NCI-H2029 treated with DMSO at 0.1 percent for 48 hours (cell line): ENCODE data around the gene FNIP1.
"Not testable (repeated sequence)": the region's sequence is repeated elsewhere in the genome, so short reads cannot be mapped to it uniquely, and the experiment has no call there.

Experiments
- DNase-seq: peaks from one replicate; lab custom pipeline; 2025; lab: John Stamatoyannopoulos, UW

FNIP1 gene

GRCh38 chr5:131786900-131787692 lies 9.7 kb downstream of the FNIP1 start:
- DNase-seq, result no peak

GRCh38 chr5:131786036-131786435 lies 10.8 kb downstream of the FNIP1 start:
- no peak for DNase-seq

DNA sequence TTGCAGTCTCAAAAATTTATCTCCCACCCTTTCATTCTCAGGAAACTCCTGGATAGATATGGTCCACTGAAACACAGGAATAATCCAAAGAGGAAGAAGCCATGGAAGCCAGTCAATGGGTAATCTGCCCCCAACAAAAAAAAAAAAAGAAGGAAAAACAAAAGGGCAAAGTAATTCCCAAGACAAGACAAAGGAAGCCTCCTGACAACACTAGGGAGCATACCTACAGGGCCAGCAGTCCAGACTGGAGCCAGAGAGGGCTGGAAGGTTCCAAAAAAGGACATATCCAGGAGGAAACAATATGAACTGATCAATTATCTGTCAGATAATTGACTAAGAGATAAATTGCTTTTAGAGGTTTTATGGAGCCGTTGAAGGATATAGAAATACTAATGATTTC lies 12.9 kb downstream of the FNIP1 start:
- no peak for DNase-seq

DNA sequence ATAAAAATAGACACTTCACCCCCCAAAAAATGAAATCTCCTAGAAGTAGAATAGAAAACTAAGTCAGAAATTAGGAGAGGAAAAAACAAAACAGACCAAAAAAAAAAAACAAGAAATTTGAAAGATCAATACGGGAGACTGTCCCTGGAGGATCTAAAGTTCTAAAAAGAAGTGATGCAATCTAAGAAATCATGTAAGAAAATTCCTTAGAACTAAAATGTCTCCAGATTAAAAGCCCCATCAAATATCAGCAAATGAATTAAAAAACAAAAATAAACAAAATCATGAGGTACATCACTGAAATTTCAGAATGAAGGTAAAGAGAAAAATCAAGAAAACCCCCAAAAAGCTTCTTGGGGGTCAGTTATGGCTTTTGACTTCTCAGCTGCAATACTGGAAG lies 13.5 kb downstream of the FNIP1 start:
- DNase-seq, result no peak

DNA sequence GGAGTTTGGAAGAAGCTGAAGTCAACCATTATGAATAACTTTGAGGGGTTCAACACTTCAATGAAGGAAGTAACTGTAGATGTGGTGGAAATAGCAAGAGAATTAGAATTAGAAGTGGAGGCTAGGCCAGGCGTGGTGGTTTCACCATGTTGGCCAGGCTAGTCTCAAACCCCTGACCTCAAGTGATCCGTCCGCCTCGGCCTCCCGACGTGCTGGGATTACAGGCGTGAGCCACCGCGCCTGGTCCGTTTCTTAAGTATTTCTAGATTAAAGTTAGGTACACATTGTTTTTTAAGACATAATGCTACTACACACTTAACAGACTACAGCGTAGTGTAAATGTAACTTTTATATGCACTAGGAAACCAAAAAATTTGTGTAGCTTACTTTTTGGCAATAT lies 14.1 kb downstream of the FNIP1 start:
- no peak for DNase-seq

DNA sequence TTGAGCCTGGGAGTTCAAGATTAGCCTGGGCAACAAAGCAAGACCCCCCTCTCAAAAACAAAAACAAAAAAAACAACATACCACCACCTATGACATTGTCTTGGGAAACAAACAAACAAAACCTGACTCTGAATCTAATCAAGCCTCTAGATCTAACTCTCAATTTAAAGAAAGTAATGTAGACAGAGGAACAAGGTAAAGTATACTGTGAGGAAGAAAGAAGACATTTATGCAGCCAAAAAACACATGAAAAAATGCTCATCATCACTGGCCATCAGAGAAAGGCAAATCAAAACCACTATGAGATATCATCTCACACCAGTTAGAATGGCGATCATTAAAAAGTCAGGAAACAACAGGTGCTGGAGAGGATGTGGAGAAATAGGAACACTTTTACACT lies 18.7 kb downstream of the FNIP1 start:
- DNase-seq, result not testable (repeated sequence)

GRCh38 chr5:131776450-131776849 lies 20.4 kb downstream of the FNIP1 start:
- DNase-seq, result no peak

GRCh38 chr5:131774652-131775367 lies 22.0 kb downstream of the FNIP1 start:
- DNase-seq, result no peak

DNA sequence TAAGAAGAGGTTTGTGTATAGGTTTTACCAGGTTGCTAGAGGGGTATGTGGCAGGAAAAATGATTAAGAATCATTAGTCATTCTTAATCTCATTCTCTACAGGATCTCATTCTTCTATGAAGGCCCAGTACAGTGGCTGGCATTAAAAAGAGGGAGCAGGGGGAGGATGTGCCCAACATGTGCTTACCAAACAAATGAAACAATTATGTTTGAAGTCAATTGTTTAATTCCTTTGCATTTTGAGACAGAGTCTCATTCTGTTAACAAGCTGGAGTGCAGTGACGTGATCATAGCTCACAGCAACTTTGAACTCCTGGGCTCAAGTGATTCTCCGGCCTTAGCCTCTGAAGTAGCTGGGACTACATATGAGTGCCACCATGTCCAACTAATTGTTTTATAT lies 23.0 kb downstream of the FNIP1 start:
- DNase-seq, result no peak

GRCh38 chr5:131771692-131772091 lies 25.1 kb downstream of the FNIP1 start:
- DNase-seq, result no peak

GRCh38 chr5:131769961-131770360 lies 26.9 kb downstream of the FNIP1 start:
- no peak for DNase-seq

- DNase-seq, result no peak
Measured at GRCh38 chr5:131769336-131769735, 27.5 kb downstream of the FNIP1 start.

DNA sequence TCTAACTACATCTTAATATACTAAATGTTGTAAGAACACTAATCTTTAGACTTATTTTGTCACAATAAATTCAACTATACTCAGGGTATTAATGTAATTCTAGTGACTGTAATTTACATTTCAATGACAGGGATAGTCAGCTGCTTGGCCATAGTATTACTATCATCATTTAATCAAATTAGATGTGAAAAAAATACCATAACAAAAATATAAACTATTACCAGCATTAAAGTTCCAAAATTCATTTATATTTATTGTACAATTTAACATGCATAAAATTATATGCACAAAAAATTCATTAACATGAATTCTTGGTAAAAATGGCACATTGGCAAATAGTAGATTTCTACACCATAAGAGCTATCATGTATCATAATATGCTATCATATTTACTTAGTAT lies 28.9 kb downstream of the FNIP1 start:
- DNase-seq, result no peak

DNA sequence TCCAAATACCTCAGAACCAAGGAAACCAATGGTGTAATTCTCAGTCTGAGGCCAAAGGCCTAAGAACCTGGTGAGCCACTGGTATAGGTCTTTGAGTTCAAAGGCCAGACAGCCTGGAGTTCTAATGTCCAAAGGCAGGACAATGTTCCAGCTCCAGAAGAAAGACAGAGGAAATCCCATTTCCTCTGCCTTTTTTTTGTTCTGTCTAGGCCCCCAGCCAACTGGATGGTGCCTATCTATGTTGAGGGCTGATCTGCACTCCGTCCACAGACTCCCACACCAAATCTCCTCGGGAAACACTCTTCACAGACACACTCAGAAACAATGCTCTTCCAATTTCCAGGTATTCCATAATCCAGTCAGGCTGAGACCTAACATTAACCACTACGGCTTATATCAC lies 30.1 kb downstream of the FNIP1 start:
- DNase-seq, result no peak

GRCh38 chr5:131765261-131765660 lies 31.6 kb downstream of the FNIP1 start:
- DNase-seq, result no peak

DNA sequence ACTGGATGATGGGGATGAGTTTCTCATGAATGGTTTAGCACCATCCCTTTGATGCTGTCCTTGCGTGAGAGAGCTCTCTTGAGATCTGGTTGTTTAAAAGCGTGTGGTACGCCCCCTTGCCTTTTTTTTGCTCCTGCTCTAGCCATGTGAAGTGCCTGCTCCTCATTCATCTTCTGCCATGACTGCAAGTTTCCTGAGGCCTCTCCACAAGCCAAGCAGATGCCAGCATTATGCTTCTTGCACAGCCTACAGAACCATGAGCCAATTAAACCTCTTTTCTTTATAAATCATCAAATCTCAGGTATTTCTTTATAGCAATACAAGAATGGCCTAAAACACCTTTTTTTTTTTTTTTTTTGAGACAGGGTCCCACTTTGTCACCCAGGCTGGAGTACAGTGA lies 32.8 kb downstream of the FNIP1 start:
- DNase-seq, result no peak

GRCh38 chr5:131760793-131761192 lies 36.0 kb downstream of the FNIP1 start:
- no peak for DNase-seq

DNA sequence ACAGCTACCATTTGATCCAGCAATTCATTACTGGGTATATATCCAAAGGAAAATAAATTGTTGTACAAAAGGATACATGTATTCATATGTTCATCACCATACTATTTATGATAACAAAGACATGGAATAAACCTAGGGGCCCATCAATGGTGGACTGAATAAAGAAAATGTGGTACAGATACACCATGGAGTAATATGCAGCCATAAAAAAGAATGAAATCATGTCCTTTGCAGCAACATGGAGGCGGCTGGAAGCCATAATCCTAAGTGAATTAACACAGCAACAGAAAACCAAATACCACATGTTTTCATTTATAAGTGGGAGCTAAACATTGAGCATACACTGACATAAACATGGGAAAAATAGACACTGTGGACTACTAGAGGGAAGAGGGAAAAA lies 37.1 kb downstream of the FNIP1 start:
- no peak for DNase-seq

- no peak for DNase-seq
Measured at GRCh38 chr5:131758520-131758900, 38.3 kb downstream of the FNIP1 start.

DNA sequence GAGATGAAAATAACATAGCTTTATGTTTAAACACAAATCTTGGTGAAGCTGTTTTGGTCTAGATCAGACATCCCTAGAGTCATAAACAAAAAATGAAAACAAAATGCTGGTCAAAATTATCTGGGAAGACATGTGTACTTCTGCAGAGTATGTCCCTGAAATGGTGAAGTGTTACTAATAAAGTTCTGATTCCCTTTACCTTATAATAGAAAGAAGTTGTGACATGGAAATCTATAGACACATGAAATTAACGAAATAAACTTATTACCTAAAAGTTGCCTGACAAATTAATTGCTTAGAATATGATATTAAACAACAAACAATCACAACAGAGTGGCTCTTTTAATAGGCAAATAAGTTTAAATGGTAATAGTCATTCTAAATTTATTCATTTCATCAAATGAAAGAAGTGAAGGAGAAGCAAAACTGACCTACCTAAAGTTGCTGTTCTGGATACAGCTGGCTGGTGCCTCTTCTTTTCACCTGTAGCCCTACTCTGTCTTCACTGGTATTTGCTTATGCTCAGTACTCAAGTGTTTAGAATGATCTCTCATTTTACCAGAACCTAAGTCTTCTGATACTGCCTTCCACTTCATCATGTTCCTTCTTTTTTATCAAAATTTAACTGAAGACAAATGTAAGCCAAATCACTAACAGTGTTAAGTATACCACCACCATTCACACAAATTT lies 38.8 kb downstream of the FNIP1 start:
- no peak for DNase-seq

DNA sequence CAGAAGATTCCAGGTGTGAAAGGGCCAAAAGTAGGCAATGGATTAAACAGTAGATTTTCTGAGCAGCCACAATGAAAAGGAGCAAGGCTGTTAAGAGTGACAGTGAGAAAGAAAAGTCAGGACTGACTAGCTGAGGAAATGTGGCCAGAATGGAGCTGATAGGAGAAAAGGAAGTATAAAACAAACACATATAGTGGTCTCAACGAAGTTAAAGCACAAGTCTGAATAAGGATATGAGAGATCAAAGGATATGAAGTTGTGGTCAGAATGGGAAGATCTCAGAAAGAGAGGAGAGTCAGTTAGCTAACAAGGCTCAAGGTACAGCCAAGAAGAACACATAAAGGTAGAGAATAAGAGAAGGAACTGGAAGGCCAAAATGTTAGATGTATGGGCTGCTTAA lies 39.9 kb downstream of the FNIP1 start:
- DNase-seq, result no peak

- DNase-seq, result no peak
Measured at GRCh38 chr5:131754363-131754762, 42.5 kb downstream of the FNIP1 start.

DNA sequence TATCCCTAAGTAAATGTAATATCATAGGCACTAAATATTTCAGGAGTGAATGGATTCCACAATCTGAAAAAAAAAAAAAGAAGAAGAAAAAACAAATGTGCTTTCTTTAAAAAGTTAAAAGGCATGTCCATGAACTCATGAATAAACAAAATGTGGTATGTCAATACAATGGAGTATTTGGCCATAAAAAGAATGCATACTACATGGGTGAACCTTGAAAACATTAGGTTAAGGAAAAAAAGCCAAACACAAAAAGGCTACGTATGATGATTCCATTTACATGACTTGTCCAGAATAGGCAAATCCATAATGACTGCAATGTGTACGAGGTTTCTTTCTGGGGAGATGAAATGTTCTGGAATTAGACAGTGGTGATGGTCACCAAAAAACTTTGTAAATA lies 45.3 kb downstream of the FNIP1 start:
- DNase-seq, result no peak
